GM11168 (cell line): ENCODE data around the gene MAN2A1.
"Not testable (repeated sequence)": the region's sequence is repeated elsewhere in the genome, so short reads cannot be mapped to it uniquely, and the experiment has no call there.

Source experiments
- in situ Hi-C: fragments of 300-500 bp; cut with MboI; formaldehyde crosslinking; loops from one replicate; pipeline ENCODE4 v1.12.0; 2022; ENCODE audit warnings: low sequenced_read_pairs; ENCODE audit not compliant: unreplicated experiment

Gene MAN2A1

DNA sequence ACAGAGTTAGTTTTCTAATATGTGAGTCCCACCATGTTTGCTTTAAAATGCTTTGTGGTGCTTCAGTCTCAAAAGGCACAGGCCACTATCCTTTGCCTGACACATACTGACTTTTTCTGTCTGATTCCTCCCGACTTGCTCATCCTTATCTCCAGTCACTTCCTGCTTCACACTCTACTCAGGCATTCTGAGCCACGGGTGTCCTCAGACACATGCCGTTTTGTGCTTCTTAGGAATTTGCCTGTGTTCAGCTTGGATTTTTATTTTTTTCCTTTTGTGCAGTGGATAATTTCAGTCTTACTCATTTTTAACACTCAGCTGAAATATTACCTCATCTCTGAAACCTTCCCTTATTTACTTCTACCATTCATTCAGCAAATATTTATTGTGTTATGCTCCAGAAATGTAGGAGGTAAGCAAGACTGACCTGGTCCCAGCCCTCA lies 54.1 kb downstream of the MAN2A1 start:
- in situ Hi-C loops: no loop called here

GRCh38 chr5:109744261-109744660 lies 54.5 kb downstream of the MAN2A1 start:
- in situ Hi-C loops: no loop called here

DNA sequence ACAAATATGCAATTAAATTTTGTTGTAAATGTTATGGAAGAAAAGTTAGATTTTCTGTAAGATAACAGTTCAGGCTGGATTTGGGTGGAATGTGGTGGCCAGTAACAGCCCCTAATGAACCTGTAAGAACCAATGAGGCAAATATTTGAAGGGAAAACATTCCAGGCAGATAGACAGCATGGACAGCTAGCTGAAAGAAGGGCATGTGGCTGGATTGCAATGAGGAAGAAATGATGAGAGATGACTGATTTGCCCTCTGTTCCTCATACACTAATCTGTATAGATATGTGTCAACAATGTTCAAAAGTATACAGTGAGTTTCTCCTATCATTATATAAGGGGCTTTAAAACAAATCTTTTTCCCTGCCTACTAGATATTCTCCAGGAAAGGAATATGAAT lies 58.8 kb downstream of the MAN2A1 start:
- in situ Hi-C loops: no loop called here

DNA sequence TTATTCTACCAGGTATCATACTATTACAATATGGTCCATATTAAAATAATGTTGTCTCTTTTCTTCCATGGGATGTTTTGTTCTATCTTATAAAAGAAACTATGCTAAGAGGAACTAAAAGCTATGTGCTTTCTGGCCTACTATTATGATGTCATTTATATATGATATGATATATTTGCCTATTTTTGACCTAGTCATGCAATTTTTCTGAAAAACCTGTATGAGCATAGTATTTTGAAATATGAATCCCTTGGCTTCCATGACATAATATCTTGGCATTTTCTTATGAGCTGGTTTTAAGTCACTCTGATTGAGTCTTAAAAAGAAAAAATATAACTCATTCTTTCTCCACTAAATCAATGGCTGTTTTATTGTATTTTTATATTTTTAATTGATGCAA lies 60.7 kb downstream of the MAN2A1 start:
- in situ Hi-C loops: loop anchor here (10.0 kb wide), 1 partner anchor 84 kb away; no protein-coding TSS in a partner anchor

DNA sequence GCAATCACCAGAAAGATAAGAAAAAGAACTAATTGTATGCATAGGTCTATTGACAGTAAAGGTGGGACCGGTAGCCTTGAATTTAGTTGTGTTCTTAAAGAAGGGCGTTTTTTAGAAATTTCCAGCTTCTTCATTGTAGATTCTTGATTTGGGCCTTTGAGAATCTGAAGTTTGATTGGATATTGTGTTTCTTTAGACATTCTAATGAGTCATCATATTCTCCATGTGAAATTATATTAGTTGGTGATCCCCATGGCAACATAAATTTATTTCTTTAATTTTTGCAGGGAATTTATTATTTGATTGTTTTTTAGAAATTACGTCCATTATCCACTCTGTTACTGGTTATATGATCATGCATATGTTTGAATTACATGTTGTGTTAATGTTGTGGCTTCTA lies 63.6 kb downstream of the MAN2A1 start:
- in situ Hi-C loops: loop anchor here (10.0 kb wide), 1 partner anchor 82 kb away; no protein-coding TSS in a partner anchor

DNA sequence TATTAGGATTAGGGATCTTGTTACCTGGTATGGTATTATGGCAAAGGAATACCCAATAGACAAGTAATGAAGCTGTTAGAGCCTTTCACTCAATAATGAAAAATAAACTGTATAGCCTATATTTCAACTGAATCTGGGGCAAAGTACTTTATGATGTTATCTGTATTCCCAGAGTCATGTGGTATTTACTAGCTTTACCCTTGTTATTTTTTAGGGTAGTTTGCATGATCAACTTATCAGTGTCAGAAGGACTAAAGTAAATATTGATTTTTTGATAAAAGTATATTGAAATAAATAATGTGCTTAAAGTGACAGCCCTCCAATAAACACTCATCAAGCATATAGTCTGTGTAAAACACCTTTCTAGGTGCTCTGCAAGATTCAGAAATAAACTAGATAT lies 64.6 kb downstream of the MAN2A1 start:
- in situ Hi-C loops: loop anchor here (10.0 kb wide), 1 partner anchor 80 kb away; no protein-coding TSS in a partner anchor

- in situ Hi-C loops: loop anchor here (10.0 kb wide), 1 partner anchor 79 kb away; no protein-coding TSS in a partner anchor
These were observed 66.0 kb downstream of the MAN2A1 start for GRCh38 chr5:109755761-109756160.

GRCh38 chr5:109756543-109757185 lies 66.9 kb downstream of the MAN2A1 start:
- in situ Hi-C loops: loop anchor here (10.0 kb wide), 1 partner anchor 78 kb away; no protein-coding TSS in a partner anchor

DNA sequence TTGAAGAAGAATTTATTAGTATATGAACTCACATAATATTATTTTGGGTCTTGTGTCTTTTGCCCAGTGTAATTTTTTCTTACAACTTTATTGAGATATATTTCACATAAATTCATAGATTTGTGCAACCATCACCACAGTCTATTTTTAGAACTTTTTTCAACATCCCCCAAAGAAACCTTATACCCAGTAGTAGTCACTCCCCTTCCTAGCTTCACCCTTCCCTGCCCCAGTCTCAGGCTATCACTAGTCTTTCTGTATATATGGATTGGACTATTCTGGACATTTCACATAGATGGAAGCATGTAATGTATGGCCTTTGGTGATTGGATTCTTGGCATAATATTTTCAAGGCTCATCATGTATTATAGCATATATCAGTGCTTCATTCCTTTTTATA lies 67.8 kb downstream of the MAN2A1 start:
- in situ Hi-C loops: loop anchor here (10.0 kb wide), 1 partner anchor 77 kb away; no protein-coding TSS in a partner anchor

DNA sequence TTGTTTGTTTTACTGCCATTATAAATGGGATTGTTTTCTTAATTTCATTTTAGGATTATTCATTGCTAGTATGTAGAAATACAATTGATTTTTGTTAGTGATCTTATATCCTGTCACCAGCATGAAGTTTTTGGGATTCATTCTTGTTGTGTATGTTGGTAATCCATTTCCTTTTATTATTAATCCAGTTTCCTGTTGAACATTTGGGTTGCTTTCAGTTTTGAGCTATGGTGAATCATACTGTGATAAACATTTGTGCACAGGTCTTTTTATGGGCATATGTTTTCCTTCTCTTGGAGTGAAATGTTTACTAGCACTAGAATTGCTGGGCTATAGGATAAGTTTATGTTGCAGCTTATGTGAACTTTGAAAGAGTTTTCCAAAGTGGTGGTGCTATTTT lies 69.6 kb downstream of the MAN2A1 start:
- in situ Hi-C loops: loop anchor here (10.0 kb wide), 1 partner anchor 75 kb away; no protein-coding TSS in a partner anchor

DNA sequence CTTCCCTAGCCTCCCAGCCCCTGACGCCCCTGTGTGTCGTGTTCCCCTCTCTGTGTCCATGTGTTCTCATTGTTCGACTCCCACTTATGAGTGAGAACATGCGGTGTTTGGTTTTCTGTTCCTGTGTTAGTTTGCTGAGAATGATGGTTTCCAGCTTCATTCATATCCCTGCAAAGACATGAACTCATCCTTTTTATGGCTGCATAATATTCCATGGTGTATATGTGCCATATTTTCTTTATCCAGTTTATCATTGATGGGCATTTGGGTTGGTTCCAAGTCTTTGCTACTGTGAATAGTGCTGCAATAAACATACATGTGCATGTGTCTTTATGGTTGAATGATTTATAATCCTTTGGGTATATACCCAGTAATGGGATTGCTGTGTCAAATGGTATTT lies 70.4 kb downstream of the MAN2A1 start:
- in situ Hi-C loops: not testable (repeated sequence)

- in situ Hi-C loops: no loop called here
These were observed 73.1 kb downstream of the MAN2A1 start for GRCh38 chr5:109762821-109763220.

GRCh38 chr5:109767184-109767995 lies 77.7 kb downstream of the MAN2A1 start:
- in situ Hi-C loops: no loop called here

GRCh38 chr5:109767997-109768396 lies 78.3 kb downstream of the MAN2A1 start:
- in situ Hi-C loops: no loop called here

DNA sequence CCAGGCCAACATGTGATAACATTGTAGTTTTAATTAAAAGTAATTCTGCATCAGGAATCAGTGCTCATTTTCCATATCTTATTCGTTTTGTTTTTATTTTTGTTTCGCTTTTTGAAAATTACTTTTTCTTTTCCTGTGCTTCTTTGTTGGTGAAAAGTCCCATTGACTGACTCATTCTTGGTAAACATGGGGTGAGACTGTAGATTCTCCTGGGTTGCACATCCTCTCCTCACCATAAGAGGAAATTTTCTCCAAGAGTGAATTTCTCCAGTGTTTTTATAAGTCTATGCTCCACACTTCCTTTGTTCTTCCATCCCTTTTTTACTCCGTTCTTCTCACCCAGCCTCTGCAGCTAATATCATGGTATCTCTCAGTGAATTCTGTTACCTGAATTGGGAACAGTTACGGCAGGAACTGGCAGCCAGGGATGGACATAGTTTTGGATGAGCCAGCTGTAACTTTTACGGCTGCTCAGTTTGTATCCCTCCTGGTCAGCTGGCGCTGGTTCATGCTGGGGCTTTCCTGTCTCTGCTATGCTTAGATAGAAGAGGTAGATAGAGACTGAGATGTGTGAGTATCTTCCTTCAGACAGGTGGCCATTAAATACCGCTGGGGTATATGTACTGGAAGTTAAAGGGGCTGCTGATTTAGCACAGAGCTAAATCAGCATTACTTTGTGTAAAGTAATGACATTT lies 80.0 kb downstream of the MAN2A1 start:
- in situ Hi-C loops: no loop called here

DNA sequence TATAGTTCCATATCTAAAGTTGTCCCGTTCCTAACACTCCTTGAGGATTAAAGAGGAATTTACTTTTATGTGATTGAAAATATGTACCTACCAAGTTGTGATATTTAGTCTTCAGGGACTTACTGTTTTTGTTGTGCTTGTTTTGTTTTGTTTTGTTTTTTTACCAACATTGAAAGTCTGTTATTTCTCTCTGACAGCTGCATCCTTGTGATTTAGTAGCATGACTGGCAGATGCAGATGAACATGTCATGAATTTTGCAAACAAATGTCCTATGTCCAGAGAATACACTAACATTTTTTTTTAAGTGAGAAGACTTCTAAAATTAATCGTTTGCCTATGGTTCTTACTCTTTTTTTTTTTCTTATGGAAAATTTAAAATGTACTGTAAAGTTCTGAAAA lies 85.4 kb downstream of the MAN2A1 start:
- in situ Hi-C loops: no loop called here

GRCh38 chr5:109779036-109779735 lies 89.5 kb downstream of the MAN2A1 start:
- in situ Hi-C loops: no loop called here

GRCh38 chr5:109784687-109785086 lies 95.0 kb downstream of the MAN2A1 start:
- in situ Hi-C loops: no loop called here

DNA sequence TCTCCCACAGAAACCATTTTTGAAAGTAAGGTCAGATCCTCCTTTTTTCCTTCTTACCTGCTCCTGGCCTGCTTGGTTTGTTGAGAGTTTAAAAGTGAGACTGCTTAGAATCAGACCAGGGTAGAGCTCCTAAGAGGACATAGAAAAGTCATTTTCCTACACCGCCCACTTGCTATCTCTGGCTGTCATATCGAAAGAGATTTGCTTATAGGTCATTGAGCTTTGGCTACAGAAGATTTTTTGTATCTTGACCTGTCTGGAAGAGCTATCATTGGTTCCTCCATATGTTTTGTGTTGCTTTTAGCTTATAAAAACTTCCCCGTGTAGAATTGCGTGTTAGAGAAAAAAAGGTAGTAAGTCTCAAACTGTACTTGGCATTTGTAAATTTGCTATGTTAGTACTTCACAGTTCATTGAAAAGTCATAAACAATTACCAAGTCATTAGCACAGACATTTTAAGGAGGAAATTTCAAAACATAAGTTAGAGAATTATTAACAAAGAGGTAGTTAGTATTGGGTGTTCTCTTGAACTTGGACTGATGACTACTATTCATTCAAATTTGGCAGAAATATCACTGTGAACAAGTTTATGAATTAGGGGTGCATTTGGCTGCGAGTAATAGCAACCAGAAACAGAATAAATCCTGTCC lies 96.6 kb downstream of the MAN2A1 start:
- in situ Hi-C loops: no loop called here

DNA sequence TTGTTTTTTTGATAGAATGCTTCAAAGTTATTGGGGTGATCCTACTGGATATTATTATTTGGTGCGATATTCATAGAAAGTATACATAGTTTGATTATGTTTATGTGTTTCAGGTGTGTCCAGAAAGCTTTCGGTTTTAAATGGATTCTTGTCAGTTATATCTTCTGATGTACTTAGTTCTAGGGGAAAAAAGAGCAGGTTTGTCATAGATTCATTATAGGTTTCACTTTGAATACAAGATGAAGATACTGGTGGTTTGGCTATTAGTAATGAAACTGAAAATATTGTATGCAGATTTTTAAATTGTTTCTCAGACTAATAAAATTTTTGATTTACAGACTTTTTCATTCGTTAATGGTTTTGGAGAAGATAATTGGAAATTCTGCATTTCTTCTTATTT lies 98.9 kb downstream of the MAN2A1 start:
- in situ Hi-C loops: no loop called here
